HepG2 (cell line): ENCODE data around the gene WDR35. TPM values are rescaled to one million over a fixed set of nuclear protein-coding genes. Genes with fewer than 3 reads are reported as not detected.
A peak's percentile ranks its signal among the peaks of the same experiment; 100 is the strongest.

ENCODE experiments used
- ARHGAP35 ChIP-seq: sonication (generic); formaldehyde crosslinking; IDR thresholded peaks from 2 replicates; pipeline ENCODE4 v1.9.0; 2022; ENCODE audit warnings: mild to moderate bottlenecking, inconsistent platforms, moderate library complexity, missing genetic modification reagents, borderline replicate concordance
- FOXA3 ChIP-seq: IDR thresholded peaks from 2 replicates; pipeline ENCODE4 v1.6.1; 2016; ENCODE audit warnings: missing genetic modification reagents, missing compliant biosample characterization
- HOXA3 ChIP-seq: sonication (generic); formaldehyde crosslinking; IDR thresholded peaks from 2 replicates; pipeline ENCODE4 v1.5.0; 2020; ENCODE audit warnings: missing genetic modification reagents
- POLR2AphosphoS5 ChIP-seq: IDR thresholded peaks from 2 replicates; pipeline ENCODE4 v1.6.1; 2012; ENCODE audit warnings: low read depth, low read length
- RORA ChIP-seq: sonication (generic); formaldehyde crosslinking; IDR thresholded peaks from 2 replicates; pipeline ENCODE4 v1.5.0; 2020; ENCODE audit warnings: mild to moderate bottlenecking, missing genetic modification reagents, moderate library complexity
- ZNF3 ChIP-seq: IDR thresholded peaks from 2 replicates; pipeline ENCODE4 v1.7.0; 2017; ENCODE audit warnings: inconsistent platforms
- ZNF333 ChIP-seq: sonication (generic); formaldehyde crosslinking; IDR thresholded peaks from 2 replicates; pipeline ENCODE4 v1.4.0; 2020; ENCODE audit warnings: mild to moderate bottlenecking, missing genetic modification reagents, borderline replicate concordance
- ZNF562 ChIP-seq: sonication (generic); formaldehyde crosslinking; IDR thresholded peaks from 2 replicates; pipeline ENCODE4 v1.8.0; 2022; ENCODE audit warnings: missing genetic modification reagents, borderline replicate concordance
- ZNF660 ChIP-seq: sonication (generic); formaldehyde crosslinking; IDR thresholded peaks from 2 replicates; pipeline ENCODE4 v1.5.1; 2020; ENCODE audit warnings: mild to moderate bottlenecking, low read depth, missing genetic modification reagents, borderline replicate concordance
- polyA plus RNA-seq, 8 experiments: library from polyadenylated mRNA; depleted of rRNA in 3 of 8; stranded (reverse) in 7 of 8; unstranded in 1 of 8; fragments of >200 nt; fragmentation: Illumina TruSeq in 4 of 8; extraction: Trizol in 4 of 8; gene quantifications; 2 replicates each; pipeline versions ENCODE4 v1.2.1 to v1.2.3, GENCODE V29; 2011 to 2016; ENCODE audit warnings: low read depth in 4 of 8, missing spikeins in 1 of 8, mixed read lengths in 1 of 8; ENCODE audit not compliant: insufficient read depth in 1 of 8
- total RNA-seq, 5 experiments: library from RNA; depleted of rRNA; stranded (reverse); fragments of >200 nt; fragmentation: Illumina TruSeq; extraction: Trizol; gene quantifications; 2 replicates each; pipeline ENCODE4 v1.2.3, GENCODE V29; 2016; ENCODE audit warnings: low read depth in 1 of 5
- TF ChIP-seq, protein P1 (sequence below): sonication (generic); formaldehyde crosslinking; IDR thresholded peaks from 2 replicates; pipeline ENCODE4 v1.5.0; 2020; ENCODE audit warnings: mild to moderate bottlenecking, missing genetic modification reagents
- TF ChIP-seq, protein P2 (sequence below): sonication (generic); formaldehyde crosslinking; IDR thresholded peaks from 2 replicates; pipeline ENCODE4 v1.4.0; 2020; ENCODE audit warnings: mild to moderate bottlenecking, missing genetic modification reagents, borderline replicate concordance
- TF ChIP-seq, protein P3 (sequence below): IDR thresholded peaks from 2 replicates; pipeline ENCODE4 v1.6.1; 2018; ENCODE audit warnings: missing genetic modification reagents
- TF ChIP-seq, protein P4 (sequence below): sonication (generic); formaldehyde crosslinking; IDR thresholded peaks from 2 replicates; pipeline ENCODE4 v1.5.0; 2020; ENCODE audit warnings: mild to moderate bottlenecking, missing genetic modification reagents
- TF ChIP-seq, protein P5 (sequence below): sonication (generic); formaldehyde crosslinking; IDR thresholded peaks from 2 replicates; pipeline ENCODE4 v1.5.0; 2020; ENCODE audit warnings: missing genetic modification reagents
- TF ChIP-seq, protein P6 (sequence below): sonication (generic); formaldehyde crosslinking; IDR thresholded peaks from 2 replicates; pipeline ENCODE4 v1.5.0; 2020; ENCODE audit warnings: missing genetic modification reagents, mild to moderate bottlenecking, borderline replicate concordance

Gene WDR35
- total and polyA plus RNA-seq, 2 of the 13 experiments (the other 11 are each of a cell fraction or from before 2014, with no cell fraction given): 11.1 to 19.6 TPM

DNA sequence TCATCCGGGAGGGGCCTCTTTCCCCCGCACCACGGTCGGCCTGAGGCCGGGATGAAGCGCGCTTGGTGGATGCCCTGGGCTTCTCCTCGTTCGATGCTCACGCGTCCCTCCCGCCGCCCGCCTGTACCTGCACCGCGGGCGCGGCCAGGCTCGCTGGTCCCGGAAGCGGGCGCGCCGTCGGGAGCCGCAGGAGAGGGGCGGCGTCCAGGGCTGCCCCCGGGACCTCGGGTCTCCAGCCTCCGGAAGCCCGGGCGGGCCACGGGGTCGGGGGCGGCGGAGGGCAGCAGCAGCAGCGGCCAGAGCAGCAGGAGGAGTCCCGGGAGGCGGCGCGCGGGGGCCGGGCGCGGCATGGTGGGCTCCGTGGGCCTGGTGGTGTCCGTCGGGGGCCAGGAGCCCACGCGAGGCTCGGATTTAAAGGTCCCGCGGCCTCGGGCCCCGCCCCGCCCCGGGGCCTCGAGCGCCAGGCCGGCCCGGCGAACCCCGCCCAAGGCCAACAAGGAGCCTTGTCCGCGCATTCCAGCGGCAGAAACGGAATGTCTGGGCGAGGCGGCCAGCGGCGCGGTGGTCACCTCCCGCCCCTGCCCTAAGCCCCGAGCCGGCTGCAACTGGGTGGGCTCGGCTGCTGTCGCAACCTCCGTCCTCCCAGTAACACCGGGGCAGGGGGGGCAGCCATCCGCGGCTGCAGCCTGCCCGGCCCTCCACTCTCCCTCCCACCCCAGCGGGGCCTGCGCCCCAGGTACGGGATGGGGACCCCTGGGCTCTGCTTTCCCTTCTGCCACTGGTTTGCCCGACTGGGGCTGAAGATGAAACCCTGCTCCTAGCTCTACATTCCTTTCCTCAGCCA is 22.6 kb upstream of the WDR35 start, which contains the start of gene MATN3 (continued):
- TF ChIP-seq ZNF3 (no peak), RORA (CRISPR knock-in tag) (no peak), ARHGAP35 (CRISPR knock-in tag) (0 out of 2 replicates have a peak, but pooled peaks have one; percentile 13), ZNF562 (CRISPR knock-in tag) (no peak; the same call in 1 of the 2 replicates), ZNF660 (no peak), ZNF333 (CRISPR knock-in tag) (no peak), POLR2AphosphoS5 (peak; percentile 17; the same call in 1 of the 2 replicates), HOXA3 (CRISPR knock-in tag) (peak; percentile 71), FOXA3 (CRISPR knock-in tag) (no peak)
- TF ChIP-seq, protein P1, sequence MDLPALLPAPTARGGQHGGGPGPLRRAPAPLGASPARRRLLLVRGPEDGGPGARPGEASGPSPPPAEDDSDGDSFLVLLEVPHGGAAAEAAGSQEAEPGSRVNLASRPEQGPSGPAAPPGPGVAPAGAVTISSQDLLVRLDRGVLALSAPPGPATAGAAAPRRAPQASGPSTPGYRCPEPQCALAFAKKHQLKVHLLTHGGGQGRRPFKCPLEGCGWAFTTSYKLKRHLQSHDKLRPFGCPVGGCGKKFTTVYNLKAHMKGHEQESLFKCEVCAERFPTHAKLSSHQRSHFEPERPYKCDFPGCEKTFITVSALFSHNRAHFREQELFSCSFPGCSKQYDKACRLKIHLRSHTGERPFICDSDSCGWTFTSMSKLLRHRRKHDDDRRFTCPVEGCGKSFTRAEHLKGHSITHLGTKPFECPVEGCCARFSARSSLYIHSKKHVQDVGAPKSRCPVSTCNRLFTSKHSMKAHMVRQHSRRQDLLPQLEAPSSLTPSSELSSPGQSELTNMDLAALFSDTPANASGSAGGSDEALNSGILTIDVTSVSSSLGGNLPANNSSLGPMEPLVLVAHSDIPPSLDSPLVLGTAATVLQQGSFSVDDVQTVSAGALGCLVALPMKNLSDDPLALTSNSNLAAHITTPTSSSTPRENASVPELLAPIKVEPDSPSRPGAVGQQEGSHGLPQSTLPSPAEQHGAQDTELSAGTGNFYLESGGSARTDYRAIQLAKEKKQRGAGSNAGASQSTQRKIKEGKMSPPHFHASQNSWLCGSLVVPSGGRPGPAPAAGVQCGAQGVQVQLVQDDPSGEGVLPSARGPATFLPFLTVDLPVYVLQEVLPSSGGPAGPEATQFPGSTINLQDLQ (CRISPR knock-in tag): no peak; the same call in 1 of the 2 replicates
- TF ChIP-seq, protein P2, sequence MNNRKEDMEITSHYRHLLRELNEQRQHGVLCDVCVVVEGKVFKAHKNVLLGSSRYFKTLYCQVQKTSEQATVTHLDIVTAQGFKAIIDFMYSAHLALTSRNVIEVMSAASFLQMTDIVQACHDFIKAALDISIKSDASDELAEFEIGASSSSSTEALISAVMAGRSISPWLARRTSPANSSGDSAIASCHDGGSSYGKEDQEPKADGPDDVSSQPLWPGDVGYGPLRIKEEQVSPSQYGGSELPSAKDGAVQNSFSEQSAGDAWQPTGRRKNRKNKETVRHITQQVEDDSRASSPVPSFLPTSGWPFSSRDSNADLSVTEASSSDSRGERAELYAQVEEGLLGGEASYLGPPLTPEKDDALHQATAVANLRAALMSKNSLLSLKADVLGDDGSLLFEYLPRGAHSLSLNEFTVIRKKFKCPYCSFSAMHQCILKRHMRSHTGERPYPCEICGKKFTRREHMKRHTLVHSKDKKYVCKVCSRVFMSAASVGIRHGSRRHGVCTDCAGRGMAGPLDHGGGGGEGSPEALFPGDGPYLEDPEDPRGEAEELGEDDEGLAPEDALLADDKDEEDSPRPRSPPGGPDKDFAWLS (CRISPR knock-in tag): peak; percentile 66; the same call in 1 of the 2 replicates
- TF ChIP-seq, protein P3, sequence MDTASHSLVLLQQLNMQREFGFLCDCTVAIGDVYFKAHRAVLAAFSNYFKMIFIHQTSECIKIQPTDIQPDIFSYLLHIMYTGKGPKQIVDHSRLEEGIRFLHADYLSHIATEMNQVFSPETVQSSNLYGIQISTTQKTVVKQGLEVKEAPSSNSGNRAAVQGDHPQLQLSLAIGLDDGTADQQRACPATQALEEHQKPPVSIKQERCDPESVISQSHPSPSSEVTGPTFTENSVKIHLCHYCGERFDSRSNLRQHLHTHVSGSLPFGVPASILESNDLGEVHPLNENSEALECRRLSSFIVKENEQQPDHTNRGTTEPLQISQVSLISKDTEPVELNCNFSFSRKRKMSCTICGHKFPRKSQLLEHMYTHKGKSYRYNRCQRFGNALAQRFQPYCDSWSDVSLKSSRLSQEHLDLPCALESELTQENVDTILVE: no peak
- TF ChIP-seq, protein P4, sequence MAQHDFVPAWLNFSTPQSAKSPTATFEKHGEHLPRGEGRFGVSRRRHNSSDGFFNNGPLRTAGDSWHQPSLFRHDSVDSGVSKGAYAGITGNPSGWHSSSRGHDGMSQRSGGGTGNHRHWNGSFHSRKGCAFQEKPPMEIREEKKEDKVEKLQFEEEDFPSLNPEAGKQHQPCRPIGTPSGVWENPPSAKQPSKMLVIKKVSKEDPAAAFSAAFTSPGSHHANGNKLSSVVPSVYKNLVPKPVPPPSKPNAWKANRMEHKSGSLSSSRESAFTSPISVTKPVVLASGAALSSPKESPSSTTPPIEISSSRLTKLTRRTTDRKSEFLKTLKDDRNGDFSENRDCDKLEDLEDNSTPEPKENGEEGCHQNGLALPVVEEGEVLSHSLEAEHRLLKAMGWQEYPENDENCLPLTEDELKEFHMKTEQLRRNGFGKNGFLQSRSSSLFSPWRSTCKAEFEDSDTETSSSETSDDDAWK (CRISPR knock-in tag): no peak
- TF ChIP-seq, protein P5, sequence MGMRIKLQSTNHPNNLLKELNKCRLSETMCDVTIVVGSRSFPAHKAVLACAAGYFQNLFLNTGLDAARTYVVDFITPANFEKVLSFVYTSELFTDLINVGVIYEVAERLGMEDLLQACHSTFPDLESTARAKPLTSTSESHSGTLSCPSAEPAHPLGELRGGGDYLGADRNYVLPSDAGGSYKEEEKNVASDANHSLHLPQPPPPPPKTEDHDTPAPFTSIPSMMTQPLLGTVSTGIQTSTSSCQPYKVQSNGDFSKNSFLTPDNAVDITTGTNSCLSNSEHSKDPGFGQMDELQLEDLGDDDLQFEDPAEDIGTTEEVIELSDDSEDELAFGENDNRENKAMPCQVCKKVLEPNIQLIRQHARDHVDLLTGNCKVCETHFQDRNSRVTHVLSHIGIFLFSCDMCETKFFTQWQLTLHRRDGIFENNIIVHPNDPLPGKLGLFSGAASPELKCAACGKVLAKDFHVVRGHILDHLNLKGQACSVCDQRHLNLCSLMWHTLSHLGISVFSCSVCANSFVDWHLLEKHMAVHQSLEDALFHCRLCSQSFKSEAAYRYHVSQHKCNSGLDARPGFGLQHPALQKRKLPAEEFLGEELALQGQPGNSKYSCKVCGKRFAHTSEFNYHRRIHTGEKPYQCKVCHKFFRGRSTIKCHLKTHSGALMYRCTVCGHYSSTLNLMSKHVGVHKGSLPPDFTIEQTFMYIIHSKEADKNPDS: no peak
- TF ChIP-seq, protein P6, sequence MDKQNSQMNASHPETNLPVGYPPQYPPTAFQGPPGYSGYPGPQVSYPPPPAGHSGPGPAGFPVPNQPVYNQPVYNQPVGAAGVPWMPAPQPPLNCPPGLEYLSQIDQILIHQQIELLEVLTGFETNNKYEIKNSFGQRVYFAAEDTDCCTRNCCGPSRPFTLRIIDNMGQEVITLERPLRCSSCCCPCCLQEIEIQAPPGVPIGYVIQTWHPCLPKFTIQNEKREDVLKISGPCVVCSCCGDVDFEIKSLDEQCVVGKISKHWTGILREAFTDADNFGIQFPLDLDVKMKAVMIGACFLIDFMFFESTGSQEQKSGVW (CRISPR knock-in tag): 0 out of 2 replicates have a peak, but pooled peaks have one; percentile 24
